ENCODE results near the gene RFK. TPM values are rescaled to one million over a fixed set of nuclear protein-coding genes. Genes with fewer than 3 reads are reported as not detected.
"Not testable (repeated sequence)": the region's sequence is repeated elsewhere in the genome, so short reads cannot be mapped to it uniquely, and the experiment has no call there.

The RFK gene
- total RNA-seq, 2 donors from 2014 or later, result 16.5 to 17.4 TPM

DNA sequence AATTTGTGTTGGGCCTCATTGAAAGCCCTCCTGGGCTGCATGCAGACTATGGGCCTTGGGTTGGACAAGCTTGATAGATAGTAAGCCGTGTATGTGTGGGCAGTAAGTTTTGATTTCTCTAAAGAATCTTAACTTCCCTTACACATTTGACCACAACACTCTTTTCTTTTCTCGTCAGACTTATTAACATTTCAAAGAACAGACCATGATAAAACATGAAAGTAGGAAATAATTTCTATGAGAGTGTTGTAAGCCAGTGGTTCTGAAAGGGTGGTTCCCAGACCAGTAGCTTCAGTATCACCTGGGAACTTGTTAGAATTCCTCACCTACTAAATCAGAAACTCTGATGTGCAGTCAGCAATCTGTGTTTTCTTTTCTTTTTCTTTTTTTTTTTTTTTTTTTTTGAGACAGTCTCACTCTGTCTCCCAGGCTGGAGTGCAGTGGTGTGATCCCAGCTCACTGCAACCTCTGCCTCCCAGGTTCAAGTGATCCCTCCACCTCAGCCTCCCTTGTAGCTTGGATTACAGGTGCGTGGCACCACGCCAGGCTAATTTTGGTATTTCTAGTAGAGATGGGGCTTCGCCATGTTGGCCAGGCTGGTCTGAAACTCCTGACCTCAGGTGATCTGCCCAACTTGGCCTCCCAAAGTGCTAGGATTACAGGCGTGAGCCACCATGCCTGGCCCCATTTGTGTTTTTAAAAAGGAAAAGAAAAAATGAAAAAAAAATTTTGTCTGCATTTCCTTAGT, 44.8 kb upstream of the RFK start:
- no peak overlapping the region for H3K27ac ChIP-seq (ENCODE audit: low read depth, low read length)
- Mint-ChIP-seq H3K27me3 (ENCODE audit: insufficient read depth) (peaks cover 4% of the 10 kb centered on the region), H3K27ac (no peak overlapping the region), H3K4me1 (peaks cover 10% of the 10 kb centered on the region), H3K4me3 (no peak overlapping the region), H3K36me3 (ENCODE audit: low read depth) (no peaks in the 10 kb centered on the region), H3K9me3 (peaks cover 35% of the 10 kb centered on the region)
- no peak for DNase-seq
- no peaks in the 10 kb centered on the region for H3K27me3 ChIP-seq (ENCODE audit: control insufficient read depth, insufficient read depth, low read length, poor library complexity, severe bottlenecking)
- peaks cover 20% of the 10 kb centered on the region for H3K9me3 ChIP-seq (ENCODE audit: control insufficient read depth, low read length)
- H3K4me3 ChIP-seq (ENCODE audit: low read length), result peak overlapping the region; percentile 43
- 94 to 100% methylated on average over 4 of the region's 6 CpGs for WGBS, 2 experiments (ENCODE audit: insufficient coverage in 1 of 2, insufficient read length in 1 of 2)
- H3K36me3 ChIP-seq (ENCODE audit: control insufficient read depth, insufficient read depth, low read length), result no peaks in the 10 kb centered on the region
- H3K4me1 ChIP-seq (ENCODE audit: control insufficient read depth, insufficient read depth, low read length), result peaks cover 9% of the 10 kb centered on the region
- TF ChIP-seq, protein P1, sequence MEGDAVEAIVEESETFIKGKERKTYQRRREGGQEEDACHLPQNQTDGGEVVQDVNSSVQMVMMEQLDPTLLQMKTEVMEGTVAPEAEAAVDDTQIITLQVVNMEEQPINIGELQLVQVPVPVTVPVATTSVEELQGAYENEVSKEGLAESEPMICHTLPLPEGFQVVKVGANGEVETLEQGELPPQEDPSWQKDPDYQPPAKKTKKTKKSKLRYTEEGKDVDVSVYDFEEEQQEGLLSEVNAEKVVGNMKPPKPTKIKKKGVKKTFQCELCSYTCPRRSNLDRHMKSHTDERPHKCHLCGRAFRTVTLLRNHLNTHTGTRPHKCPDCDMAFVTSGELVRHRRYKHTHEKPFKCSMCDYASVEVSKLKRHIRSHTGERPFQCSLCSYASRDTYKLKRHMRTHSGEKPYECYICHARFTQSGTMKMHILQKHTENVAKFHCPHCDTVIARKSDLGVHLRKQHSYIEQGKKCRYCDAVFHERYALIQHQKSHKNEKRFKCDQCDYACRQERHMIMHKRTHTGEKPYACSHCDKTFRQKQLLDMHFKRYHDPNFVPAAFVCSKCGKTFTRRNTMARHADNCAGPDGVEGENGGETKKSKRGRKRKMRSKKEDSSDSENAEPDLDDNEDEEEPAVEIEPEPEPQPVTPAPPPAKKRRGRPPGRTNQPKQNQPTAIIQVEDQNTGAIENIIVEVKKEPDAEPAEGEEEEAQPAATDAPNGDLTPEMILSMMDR (conservative IDR thresholded peaks at IDR 0.05), result no peak
- H3K9ac ChIP-seq (ENCODE audit: extremely low read depth, low read length, poor library complexity, severe bottlenecking), result no peak overlapping the region

DNA sequence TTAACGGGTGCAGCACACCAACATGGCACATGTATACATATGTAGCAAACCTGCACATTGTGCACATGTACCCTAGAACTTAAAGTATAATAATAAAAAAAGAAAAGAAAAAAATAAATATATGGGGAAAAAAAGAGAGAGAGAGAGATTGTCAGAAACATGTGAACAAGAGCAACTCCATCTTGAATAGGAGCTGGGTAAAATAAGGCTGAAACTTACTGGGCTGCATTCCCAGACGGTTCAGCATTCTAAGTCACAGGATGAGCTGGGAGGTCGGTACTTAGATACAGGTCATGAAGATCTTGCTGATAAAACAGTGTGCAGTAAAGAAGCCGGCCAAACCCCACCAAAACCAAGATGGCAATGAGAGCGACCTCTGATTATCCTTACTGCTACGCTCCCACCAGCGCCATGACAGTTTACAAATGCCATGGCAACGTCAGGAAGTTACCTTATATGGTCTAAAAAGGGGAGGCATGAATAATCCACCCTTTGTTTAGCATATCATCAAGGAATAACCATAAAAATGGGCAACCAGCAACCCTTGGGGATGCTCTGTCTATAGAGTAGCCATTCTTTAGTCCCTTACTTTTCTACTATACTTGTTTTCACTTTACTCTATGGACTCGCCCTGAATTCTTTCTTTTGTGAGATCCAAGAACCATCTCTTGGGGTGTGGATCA, 42.9 kb upstream of the RFK start:
- 86 to 94% methylated on average over 3 to 8 of the region's 9 CpGs for WGBS, 2 experiments (ENCODE audit: insufficient coverage in 1 of 2, insufficient read length in 1 of 2)
- not testable (repeated sequence) for DNase-seq; H3K4me3 Mint-ChIP-seq; H3K27ac Mint-ChIP-seq; H3K27me3 Mint-ChIP-seq (ENCODE audit: insufficient read depth); H3K27me3 ChIP-seq (ENCODE audit: control insufficient read depth, insufficient read depth, low read length, poor library complexity, severe bottlenecking); H3K36me3 Mint-ChIP-seq (ENCODE audit: low read depth); H3K4me1 ChIP-seq (ENCODE audit: control insufficient read depth, insufficient read depth, low read length); H3K4me3 ChIP-seq (ENCODE audit: low read length); H3K9ac ChIP-seq (ENCODE audit: extremely low read depth, low read length, poor library complexity, severe bottlenecking); H3K27ac ChIP-seq (ENCODE audit: low read depth, low read length); H3K36me3 ChIP-seq (ENCODE audit: control insufficient read depth, insufficient read depth, low read length)
- H3K9me3 ChIP-seq (ENCODE audit: control insufficient read depth, low read length), result peaks cover 11% of the 10 kb centered on the region
- Mint-ChIP-seq H3K9me3 (peaks cover 18% of the 10 kb centered on the region), H3K4me1 (peaks cover 14% of the 10 kb centered on the region)

DNA sequence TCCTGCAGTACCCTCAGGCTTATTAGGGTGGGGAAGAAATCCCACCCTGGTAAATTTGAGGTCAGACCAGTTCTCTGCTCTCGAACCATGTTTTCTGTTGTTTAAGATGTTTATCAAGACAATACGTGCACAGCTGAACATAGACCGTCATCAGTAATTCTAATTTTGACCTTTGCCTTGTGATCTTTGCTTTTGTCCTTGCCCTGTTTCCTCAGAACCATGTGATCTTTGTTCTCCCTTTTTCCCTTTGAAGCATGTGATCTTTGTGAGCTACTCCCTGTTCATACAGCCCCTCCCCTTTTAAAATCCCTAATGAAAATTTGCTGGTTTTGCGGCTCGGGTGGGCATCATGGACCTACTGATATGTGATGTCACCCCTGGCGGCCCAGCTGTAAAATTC, 40.7 kb upstream of the RFK start:
- Mint-ChIP-seq H3K4me1 (peaks cover 14% of the 10 kb centered on the region), H3K9me3 (peaks cover 12% of the 10 kb centered on the region)
- not testable (repeated sequence) for H3K27ac Mint-ChIP-seq; H3K9ac ChIP-seq (ENCODE audit: extremely low read depth, low read length, poor library complexity, severe bottlenecking); H3K27me3 ChIP-seq (ENCODE audit: control insufficient read depth, insufficient read depth, low read length, poor library complexity, severe bottlenecking); H3K27me3 Mint-ChIP-seq (ENCODE audit: insufficient read depth); H3K4me3 ChIP-seq (ENCODE audit: low read length); H3K36me3 Mint-ChIP-seq (ENCODE audit: low read depth); DNase-seq; H3K4me1 ChIP-seq (ENCODE audit: control insufficient read depth, insufficient read depth, low read length); H3K36me3 ChIP-seq (ENCODE audit: control insufficient read depth, insufficient read depth, low read length); H3K27ac ChIP-seq (ENCODE audit: low read depth, low read length); H3K4me3 Mint-ChIP-seq
- 82 to 95% methylated on average over 6 of the region's 6 CpGs for WGBS, 2 experiments (ENCODE audit: insufficient coverage in 1 of 2, insufficient read length in 1 of 2)
- H3K9me3 ChIP-seq (ENCODE audit: control insufficient read depth, low read length), result peaks cover 11% of the 10 kb centered on the region

DNA sequence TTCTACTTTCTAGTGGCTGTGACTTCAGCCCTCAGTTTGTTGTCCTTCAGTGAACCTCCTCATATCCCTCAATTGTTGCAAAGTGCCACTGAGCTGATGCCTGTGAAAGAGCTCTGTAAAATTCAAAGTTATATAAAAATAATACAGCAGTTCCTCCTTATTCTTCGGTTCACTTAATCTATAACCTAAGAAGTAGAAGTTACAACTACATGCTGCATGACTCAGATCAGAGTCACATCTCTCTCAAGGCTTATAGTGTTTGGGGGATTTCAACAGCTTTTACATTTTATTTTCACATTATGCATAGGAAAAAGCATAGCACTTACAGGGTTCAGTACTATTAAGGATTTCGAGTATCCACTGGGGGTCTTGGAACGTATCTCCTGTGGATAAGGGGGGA, 39.6 kb upstream of the RFK start:
- H3K4me1 ChIP-seq (ENCODE audit: control insufficient read depth, insufficient read depth, low read length), result peaks cover 9% of the 10 kb centered on the region
- no peak for DNase-seq
- TF ChIP-seq, protein P1 (conservative IDR thresholded peaks at IDR 0.05), result no peak
- Mint-ChIP-seq H3K4me1 (peaks cover 13% of the 10 kb centered on the region), H3K4me3 (no peak overlapping the region), H3K36me3 (ENCODE audit: low read depth) (no peaks in the 10 kb centered on the region), H3K9me3 (peaks cover 12% of the 10 kb centered on the region), H3K27me3 (ENCODE audit: insufficient read depth) (no peaks in the 10 kb centered on the region), H3K27ac (no peak overlapping the region)
- H3K9me3 ChIP-seq (ENCODE audit: control insufficient read depth, low read length), result peaks cover 11% of the 10 kb centered on the region
- H3K27me3 ChIP-seq (ENCODE audit: control insufficient read depth, insufficient read depth, low read length, poor library complexity, severe bottlenecking), result no peaks in the 10 kb centered on the region
- WGBS, 2 experiments (ENCODE audit: insufficient coverage in 1 of 2, insufficient read length in 1 of 2), result 87 to 100% methylated on average over 1 to 3 of the region's 3 CpGs
- no peak overlapping the region for H3K9ac ChIP-seq (ENCODE audit: extremely low read depth, low read length, poor library complexity, severe bottlenecking)
- H3K27ac ChIP-seq (ENCODE audit: low read depth, low read length), result no peak overlapping the region
- H3K4me3 ChIP-seq (ENCODE audit: low read length), result no peak overlapping the region
- no peaks in the 10 kb centered on the region for H3K36me3 ChIP-seq (ENCODE audit: control insufficient read depth, insufficient read depth, low read length)

Data from endodermal cell (in vitro differentiated cells).